Measurements from ENCODE around the gene FAM9C. TPM values are rescaled to one million over a fixed set of nuclear protein-coding genes. Genes with fewer than 3 reads are reported as not detected.
A peak's percentile ranks its signal among the peaks of the same experiment; 100 is the strongest.
"Not testable (repeated sequence)": the region's sequence is repeated elsewhere in the genome, so short reads cannot be mapped to it uniquely, and the experiment has no call there.

The FAM9C gene
- total RNA-seq, 1 donor from 2014 or later = under 0.01 TPM

DNA sequence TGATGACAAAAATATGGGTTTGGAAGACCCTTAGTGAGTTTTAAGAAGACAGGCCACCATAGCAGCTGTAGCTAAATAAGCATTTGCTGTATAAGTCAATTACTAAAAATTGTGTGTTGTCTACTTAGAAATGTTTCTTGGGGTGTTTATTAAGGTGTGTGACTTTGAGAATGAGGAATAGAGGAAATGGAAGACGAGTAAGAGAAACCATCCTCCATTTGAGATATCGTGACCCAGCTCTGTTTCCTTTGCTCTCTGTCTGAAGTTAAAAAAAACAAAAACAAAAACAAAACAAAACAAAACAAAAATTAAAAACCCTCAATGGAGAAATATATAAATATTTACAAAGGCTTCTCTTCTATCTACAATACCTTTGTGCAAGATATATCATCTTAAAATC, 41.7 kb upstream of the FAM9C start:
- H3K4me3 ChIP-seq (ENCODE audit: low read length in 3 of 3) = no peak overlapping the region
- H3K9ac ChIP-seq (ENCODE audit: low read depth in 1 of 3, low read length in 3 of 3) = no peak overlapping the region
- H3K27ac ChIP-seq (ENCODE audit: low read depth, low read length) = no peak overlapping the region
- H3K36me3 ChIP-seq (ENCODE audit: control insufficient read depth in 3 of 3, insufficient read depth in 3 of 3, low read length in 3 of 3) = no peaks in the 10 kb centered on the region
- H3K4me1 ChIP-seq (ENCODE audit: control insufficient read depth in 3 of 3, insufficient read depth in 3 of 3, low read length in 3 of 3) = peaks cover 0 to 3% (median 2%) of the 10 kb centered on the region in 3 donors
- no peaks in the 10 kb centered on the region for H3K27me3 ChIP-seq (ENCODE audit: control insufficient read depth in 3 of 3, insufficient read depth in 3 of 3, low read length in 3 of 3)
- H3K9me3 ChIP-seq (ENCODE audit: control insufficient read depth in 3 of 3, low read length in 3 of 3) = no peaks in the 10 kb centered on the region

DNA sequence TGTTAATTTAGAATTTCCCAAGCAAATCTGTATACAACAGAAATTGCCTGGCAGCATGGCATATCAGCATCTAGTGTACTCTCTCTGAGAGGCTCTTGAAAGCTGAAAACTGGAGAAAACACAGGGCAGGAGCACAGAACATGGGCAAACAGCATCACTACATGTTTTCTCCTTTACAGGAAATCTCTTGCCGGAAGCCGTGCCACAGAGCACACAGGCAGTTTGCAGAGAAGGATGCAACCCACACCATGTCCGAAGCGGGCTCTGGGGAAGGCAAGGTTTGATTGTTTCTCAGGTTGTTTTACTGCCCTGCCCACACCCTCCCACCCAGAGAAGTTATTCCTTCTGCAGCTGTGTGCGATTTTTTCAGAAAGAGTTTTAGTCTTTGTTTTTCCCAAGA, 41.1 kb upstream of the FAM9C start:
- H3K4me1 ChIP-seq (ENCODE audit: control insufficient read depth in 3 of 3, insufficient read depth in 3 of 3, low read length in 3 of 3) = peaks cover 0 to 3% (median 0%) of the 10 kb centered on the region in 3 donors
- no peak overlapping the region for H3K27ac ChIP-seq (ENCODE audit: low read depth, low read length)
- H3K9me3 ChIP-seq (ENCODE audit: control insufficient read depth in 3 of 3, low read length in 3 of 3) = no peaks in the 10 kb centered on the region
- no peaks in the 10 kb centered on the region for H3K36me3 ChIP-seq (ENCODE audit: control insufficient read depth in 3 of 3, insufficient read depth in 3 of 3, low read length in 3 of 3)
- no peak overlapping the region for H3K4me3 ChIP-seq (ENCODE audit: low read length in 3 of 3)
- no peak overlapping the region for H3K9ac ChIP-seq (ENCODE audit: low read depth in 1 of 3, low read length in 3 of 3)
- no peaks in the 10 kb centered on the region for H3K27me3 ChIP-seq (ENCODE audit: control insufficient read depth in 3 of 3, insufficient read depth in 3 of 3, low read length in 3 of 3)

DNA sequence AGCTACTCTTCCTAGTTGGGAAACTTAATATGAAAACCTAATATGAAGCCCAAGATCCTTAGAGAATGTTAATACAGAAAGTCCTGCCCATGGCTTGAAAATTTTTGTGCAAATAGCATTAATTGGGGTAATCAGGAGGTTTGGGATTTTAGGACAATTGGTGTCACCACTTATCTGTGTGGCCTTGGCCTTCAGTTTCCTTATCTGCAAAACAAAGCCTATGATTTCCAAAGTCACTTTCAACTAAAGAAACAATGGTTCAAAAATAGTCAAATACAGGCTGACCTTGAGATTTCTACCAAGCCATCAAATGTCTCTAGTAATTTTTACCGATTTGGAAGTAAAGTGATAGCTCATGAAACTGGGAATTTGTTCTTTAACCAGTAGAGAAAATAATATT, 40.2 kb upstream of the FAM9C start:
- Histone ChIP-seq H3K9me3 (ENCODE audit: control insufficient read depth in 3 of 3, low read length in 3 of 3) (no peaks in the 10 kb centered on the region), H3K27me3 (ENCODE audit: control insufficient read depth in 3 of 3, insufficient read depth in 3 of 3, low read length in 3 of 3) (no peaks in the 10 kb centered on the region), H3K4me3 (ENCODE audit: low read length in 3 of 3) (no peak overlapping the region), H3K4me1 (ENCODE audit: control insufficient read depth in 3 of 3, insufficient read depth in 3 of 3, low read length in 3 of 3) (no peaks in the 10 kb centered on the region), H3K36me3 (ENCODE audit: control insufficient read depth in 3 of 3, insufficient read depth in 3 of 3, low read length in 3 of 3) (no peaks in the 10 kb centered on the region), H3K27ac (ENCODE audit: low read depth, low read length) (no peak overlapping the region), H3K9ac (ENCODE audit: low read depth in 1 of 3, low read length in 3 of 3) (no peak overlapping the region)

DNA sequence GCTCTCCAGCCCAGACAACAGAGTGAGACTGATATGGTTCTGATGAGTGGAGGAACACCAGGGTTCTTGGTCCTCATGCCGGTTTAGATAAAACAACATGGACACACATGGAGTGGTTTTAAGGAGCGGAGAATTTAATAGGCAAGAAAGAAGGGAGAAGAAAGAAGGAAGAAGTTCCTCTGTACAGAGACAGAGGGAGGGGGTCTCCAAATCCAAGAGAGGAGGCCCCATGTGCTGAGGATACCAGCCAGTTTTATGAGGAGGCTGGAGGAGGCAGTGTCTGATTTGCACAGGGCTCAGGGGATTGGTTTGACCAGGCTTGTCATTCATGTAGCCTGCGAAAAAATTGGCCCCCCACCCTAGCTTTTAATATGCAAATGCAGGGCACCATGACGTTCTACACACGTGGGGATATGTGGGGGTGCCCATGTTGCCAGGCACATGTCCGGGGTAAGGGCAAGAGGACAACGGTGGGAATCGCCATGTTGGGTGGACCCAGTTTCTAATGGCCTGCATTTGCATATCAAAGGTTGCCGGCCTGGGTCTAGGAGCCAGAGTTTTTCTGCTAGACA, 39.4 kb upstream of the FAM9C start:
- not testable (repeated sequence) for H3K4me3 ChIP-seq (ENCODE audit: low read length in 3 of 3); H3K27me3 ChIP-seq (ENCODE audit: control insufficient read depth in 3 of 3, insufficient read depth in 3 of 3, low read length in 3 of 3); H3K9me3 ChIP-seq (ENCODE audit: control insufficient read depth in 3 of 3, low read length in 3 of 3); H3K9ac ChIP-seq (ENCODE audit: low read depth in 1 of 3, low read length in 3 of 3); H3K4me1 ChIP-seq (ENCODE audit: control insufficient read depth in 3 of 3, insufficient read depth in 3 of 3, low read length in 3 of 3); H3K36me3 ChIP-seq (ENCODE audit: control insufficient read depth in 3 of 3, insufficient read depth in 3 of 3, low read length in 3 of 3); H3K27ac ChIP-seq (ENCODE audit: low read depth, low read length)

DNA sequence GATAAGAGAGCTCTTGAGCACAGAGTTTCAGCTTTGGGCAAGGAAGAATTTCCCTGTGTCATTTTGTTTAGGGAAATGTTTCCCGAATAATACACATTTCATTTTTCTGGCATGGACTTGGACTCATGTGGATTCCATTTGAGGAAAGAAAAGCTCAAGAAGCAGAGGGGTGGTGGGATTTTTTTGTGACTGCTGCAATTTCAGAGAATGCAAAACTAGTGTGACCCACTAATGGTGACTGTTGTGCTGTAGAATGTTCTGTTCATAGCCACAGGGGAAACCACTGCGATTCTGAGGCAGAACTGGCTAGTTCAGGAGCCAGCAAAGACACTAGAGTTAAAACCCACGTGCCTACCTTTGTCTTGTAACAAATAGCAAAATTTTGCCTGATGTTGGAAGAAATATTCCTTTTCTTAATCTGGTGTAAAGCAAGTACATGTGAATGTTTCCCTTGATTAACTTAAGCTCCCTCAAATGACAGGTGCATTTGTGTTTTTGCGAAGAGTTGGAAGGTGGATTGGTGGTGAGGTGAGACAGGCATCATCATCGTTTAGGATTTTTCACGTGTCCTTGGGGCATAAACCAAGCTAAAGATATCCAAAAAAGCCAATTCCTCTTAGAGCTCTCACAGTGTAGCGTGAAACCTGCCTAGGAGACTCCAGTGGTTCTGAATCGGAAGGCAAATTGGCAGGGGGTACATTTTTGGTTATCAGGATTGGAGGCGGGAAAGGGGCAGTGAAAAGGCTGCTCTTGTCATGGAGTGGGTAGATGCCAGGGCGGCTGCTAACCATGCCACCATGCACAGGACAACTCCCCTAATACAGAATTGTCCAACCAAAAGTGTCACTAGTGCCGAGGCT, 38.0 kb upstream of the FAM9C start:
- Histone ChIP-seq H3K27ac (ENCODE audit: low read depth, low read length) (no peak overlapping the region), H3K9me3 (ENCODE audit: control insufficient read depth in 3 of 3, low read length in 3 of 3) (no peaks in the 10 kb centered on the region), H3K36me3 (ENCODE audit: control insufficient read depth in 3 of 3, insufficient read depth in 3 of 3, low read length in 3 of 3) (no peaks in the 10 kb centered on the region), H3K27me3 (ENCODE audit: control insufficient read depth in 3 of 3, insufficient read depth in 3 of 3, low read length in 3 of 3) (no peaks in the 10 kb centered on the region), H3K4me1 (ENCODE audit: control insufficient read depth in 3 of 3, insufficient read depth in 3 of 3, low read length in 3 of 3) (no peaks in the 10 kb centered on the region), H3K9ac (ENCODE audit: low read depth in 1 of 3, low read length in 3 of 3) (no peak overlapping the region), H3K4me3 (ENCODE audit: low read length in 3 of 3) (no peak overlapping the region)

DNA sequence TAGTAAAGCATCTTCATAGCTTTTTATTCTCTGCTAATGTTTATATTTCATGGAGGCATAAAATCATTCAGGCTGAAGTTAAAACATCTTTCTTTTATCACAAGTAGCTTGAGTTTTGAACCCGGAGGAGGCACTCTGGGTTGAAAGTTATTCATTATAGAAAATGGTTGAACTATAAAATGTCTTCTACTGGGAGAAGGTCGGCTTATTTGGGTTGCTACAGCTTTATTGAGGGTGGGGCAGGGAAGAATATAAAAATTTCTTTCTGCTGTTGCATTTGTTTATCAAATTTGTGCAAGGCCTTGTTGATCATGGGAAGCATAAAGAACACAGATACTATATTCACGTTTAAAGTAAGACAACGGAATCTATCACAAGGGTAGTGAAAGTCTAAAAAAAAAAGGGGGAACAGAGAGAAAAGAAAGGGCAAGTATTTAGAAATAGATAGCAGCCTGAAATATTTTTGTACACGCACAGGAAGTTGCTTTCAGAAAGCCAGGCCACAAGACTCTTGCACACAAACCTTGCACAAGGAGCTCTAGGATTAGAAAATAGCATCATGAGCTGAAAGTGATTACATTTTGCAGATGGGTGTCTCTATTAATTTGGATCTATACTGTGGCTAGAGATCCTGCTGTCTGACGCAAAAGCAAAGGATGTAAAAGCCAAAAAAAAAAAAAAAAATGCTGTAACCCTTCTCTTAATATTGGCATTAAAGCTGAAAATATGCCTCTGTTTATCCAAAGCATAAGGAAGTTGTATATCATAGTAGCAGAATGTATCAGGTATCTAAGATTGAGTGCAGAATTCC, 37.2 kb upstream of the FAM9C start:
- no peaks in the 10 kb centered on the region for H3K4me1 ChIP-seq (ENCODE audit: control insufficient read depth in 3 of 3, insufficient read depth in 3 of 3, low read length in 3 of 3)
- no peaks in the 10 kb centered on the region for H3K36me3 ChIP-seq (ENCODE audit: control insufficient read depth in 3 of 3, insufficient read depth in 3 of 3, low read length in 3 of 3)
- H3K9me3 ChIP-seq (ENCODE audit: control insufficient read depth in 3 of 3, low read length in 3 of 3) = no peaks in the 10 kb centered on the region
- no peaks in the 10 kb centered on the region for H3K27me3 ChIP-seq (ENCODE audit: control insufficient read depth in 3 of 3, insufficient read depth in 3 of 3, low read length in 3 of 3)
- H3K9ac ChIP-seq (ENCODE audit: low read depth in 1 of 3, low read length in 3 of 3) = no peak overlapping the region
- no peak overlapping the region for H3K27ac ChIP-seq (ENCODE audit: low read depth, low read length)
- H3K4me3 ChIP-seq (ENCODE audit: low read length in 3 of 3) = no peak overlapping the region

DNA sequence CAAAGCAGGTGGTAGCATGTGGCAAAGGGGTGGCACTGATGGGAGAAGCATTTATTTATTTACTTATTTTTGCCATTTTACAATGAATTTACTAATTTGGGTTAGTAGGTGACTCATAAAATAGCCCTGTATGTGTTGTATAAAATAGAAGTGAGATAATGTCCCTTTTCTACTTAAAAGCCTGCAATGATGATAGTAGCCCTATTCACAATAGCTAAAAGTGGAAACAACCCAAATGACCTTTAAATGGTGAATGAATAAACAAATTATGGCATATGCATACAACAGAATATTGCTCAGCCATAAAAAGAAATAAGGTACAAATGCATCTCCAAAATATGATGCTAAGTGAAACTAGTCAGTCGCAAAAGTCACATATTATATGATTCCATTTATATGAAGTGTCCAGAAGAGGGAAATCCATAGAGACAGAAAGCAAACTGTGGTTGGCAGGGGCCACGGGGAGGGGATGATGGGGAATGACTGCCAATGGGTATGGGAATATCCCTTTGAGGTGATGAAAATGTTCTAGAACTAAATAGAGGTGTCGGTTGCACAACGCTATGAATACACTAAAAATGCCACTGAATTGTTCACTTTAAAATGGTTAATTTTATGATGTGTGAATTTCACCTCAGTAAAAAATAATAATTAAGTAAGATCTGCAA, 35.8 kb upstream of the FAM9C start:
- no peaks in the 10 kb centered on the region for H3K36me3 ChIP-seq (ENCODE audit: control insufficient read depth in 3 of 3, insufficient read depth in 3 of 3, low read length in 3 of 3)
- no peaks in the 10 kb centered on the region for H3K27me3 ChIP-seq (ENCODE audit: control insufficient read depth in 3 of 3, insufficient read depth in 3 of 3, low read length in 3 of 3)
- no peak overlapping the region for H3K4me3 ChIP-seq (ENCODE audit: low read length in 3 of 3)
- H3K4me1 ChIP-seq (ENCODE audit: control insufficient read depth in 3 of 3, insufficient read depth in 3 of 3, low read length in 3 of 3) = no peaks in the 10 kb centered on the region
- no peak overlapping the region for H3K9ac ChIP-seq (ENCODE audit: low read depth in 1 of 3, low read length in 3 of 3)
- no peak overlapping the region for H3K27ac ChIP-seq (ENCODE audit: low read depth, low read length)
- no peaks in the 10 kb centered on the region for H3K9me3 ChIP-seq (ENCODE audit: control insufficient read depth in 3 of 3, low read length in 3 of 3)

DNA sequence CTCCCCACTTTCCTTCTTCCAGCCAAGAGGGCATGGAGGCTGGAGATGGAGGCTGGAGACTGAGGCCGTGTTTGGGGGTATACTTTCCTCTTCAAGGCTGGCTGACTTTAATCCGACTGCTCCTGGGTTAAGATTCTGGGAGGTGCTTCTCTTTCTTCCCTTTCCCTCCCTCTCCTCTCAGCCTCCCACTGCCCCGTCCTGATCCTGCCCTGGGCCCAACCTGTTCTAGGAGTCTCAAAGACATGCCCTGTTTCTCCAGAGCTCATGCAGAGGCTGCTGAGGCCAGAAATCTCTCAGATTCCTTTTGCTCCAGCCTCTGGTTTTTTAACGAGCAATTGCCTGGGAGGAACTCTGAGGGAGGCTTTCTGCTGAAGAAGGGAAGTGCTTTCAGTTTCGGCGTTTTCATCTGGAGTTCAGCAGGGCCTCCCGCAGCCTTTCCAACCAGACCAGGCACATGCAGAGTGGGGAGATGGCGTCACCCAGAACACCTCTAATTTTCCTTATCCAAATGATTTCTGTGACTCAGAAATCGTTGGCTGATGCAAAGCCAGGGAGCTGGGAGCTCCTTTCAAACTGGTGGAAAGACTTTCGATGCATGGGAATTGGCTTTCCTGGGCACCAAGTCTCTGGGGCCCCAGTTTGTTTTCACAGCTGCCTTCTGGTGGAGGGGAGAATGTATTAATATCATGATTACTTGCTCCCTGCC, 34.5 kb upstream of the FAM9C start:
- peak overlapping the region; percentile 65 for H3K27ac ChIP-seq (ENCODE audit: low read depth, low read length)
- H3K36me3 ChIP-seq (ENCODE audit: control insufficient read depth in 3 of 3, insufficient read depth in 3 of 3, low read length in 3 of 3) = no peaks in the 10 kb centered on the region
- H3K27me3 ChIP-seq (ENCODE audit: control insufficient read depth in 3 of 3, insufficient read depth in 3 of 3, low read length in 3 of 3) = no peaks in the 10 kb centered on the region
- no peaks in the 10 kb centered on the region for H3K4me1 ChIP-seq (ENCODE audit: control insufficient read depth in 3 of 3, insufficient read depth in 3 of 3, low read length in 3 of 3)
- H3K9ac ChIP-seq (ENCODE audit: low read depth in 1 of 3, low read length in 3 of 3) = peak overlapping the region; percentile 16 to 45 (median 33)
- H3K4me3 ChIP-seq (ENCODE audit: low read length in 3 of 3) = peak overlapping the region in 2 of 3 donors; percentile 24 to 35
- no peaks in the 10 kb centered on the region for H3K9me3 ChIP-seq (ENCODE audit: control insufficient read depth in 3 of 3, low read length in 3 of 3)

DNA sequence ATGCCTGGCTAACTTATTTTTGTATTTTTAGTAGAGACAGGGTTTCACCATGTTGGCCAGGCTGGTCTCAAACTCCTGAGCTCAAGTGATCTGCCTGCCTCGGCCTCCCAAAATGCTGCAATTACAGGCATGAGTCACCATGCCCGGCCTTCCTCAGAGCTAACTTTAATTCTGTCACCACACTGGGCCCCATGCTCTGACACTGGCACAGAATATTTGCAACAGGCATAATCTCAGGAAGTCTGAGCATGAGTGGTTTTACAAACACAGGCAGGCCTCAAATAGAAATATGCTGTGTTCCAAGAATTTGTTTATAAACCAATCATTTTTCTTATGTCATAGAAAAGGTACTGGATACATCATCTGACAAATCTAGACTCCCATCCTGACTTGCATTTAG, 32.7 kb upstream of the FAM9C start:
- Histone ChIP-seq H3K9me3 (ENCODE audit: control insufficient read depth in 3 of 3, low read length in 3 of 3) (no peaks in the 10 kb centered on the region), H3K4me1 (ENCODE audit: control insufficient read depth in 3 of 3, insufficient read depth in 3 of 3, low read length in 3 of 3) (no peaks in the 10 kb centered on the region), H3K27me3 (ENCODE audit: control insufficient read depth in 3 of 3, insufficient read depth in 3 of 3, low read length in 3 of 3) (no peaks in the 10 kb centered on the region), H3K9ac (ENCODE audit: low read depth in 1 of 3, low read length in 3 of 3) (no peak overlapping the region), H3K4me3 (ENCODE audit: low read length in 3 of 3) (no peak overlapping the region), H3K36me3 (ENCODE audit: control insufficient read depth in 3 of 3, insufficient read depth in 3 of 3, low read length in 3 of 3) (no peaks in the 10 kb centered on the region), H3K27ac (ENCODE audit: low read depth, low read length) (no peak overlapping the region)

Data from skeletal muscle tissue (tissue), 4 donors.